HEK293 (cell line): ENCODE data around the gene FBP1.

Experiments
- KLF8 ChIP-seq: fragments of 450-650 bp; formaldehyde crosslinking; IDR thresholded peaks from 2 replicates; pipeline ENCODE4 v1.5.1; 2016; ENCODE audit warnings: missing biosample characterization, missing genetic modification characterization
- ZEB2 ChIP-seq: fragments of 450-650 bp; formaldehyde crosslinking; IDR thresholded peaks from 2 replicates; pipeline ENCODE4 v1.5.1; 2016; ENCODE audit warnings: missing biosample characterization, missing genetic modification characterization
- ZNF394 ChIP-seq: fragments of 450-650 bp; formaldehyde crosslinking; IDR thresholded peaks from 2 replicates; pipeline ENCODE4 v1.5.1; 2016; ENCODE audit warnings: missing biosample characterization, missing genetic modification characterization, mild to moderate bottlenecking, moderate library complexity, borderline replicate concordance
- ZNF416 ChIP-seq: fragments of 450-650 bp; formaldehyde crosslinking; IDR thresholded peaks from 2 replicates; pipeline ENCODE4 v1.5.1; 2016; ENCODE audit warnings: missing biosample characterization, missing genetic modification characterization
- TF ChIP-seq, protein P1 (sequence below): fragments of 450-650 bp; formaldehyde crosslinking; IDR thresholded peaks from 2 replicates; pipeline ENCODE4 v1.5.1; 2016; ENCODE audit warnings: missing biosample characterization, missing genetic modification characterization

DNA sequence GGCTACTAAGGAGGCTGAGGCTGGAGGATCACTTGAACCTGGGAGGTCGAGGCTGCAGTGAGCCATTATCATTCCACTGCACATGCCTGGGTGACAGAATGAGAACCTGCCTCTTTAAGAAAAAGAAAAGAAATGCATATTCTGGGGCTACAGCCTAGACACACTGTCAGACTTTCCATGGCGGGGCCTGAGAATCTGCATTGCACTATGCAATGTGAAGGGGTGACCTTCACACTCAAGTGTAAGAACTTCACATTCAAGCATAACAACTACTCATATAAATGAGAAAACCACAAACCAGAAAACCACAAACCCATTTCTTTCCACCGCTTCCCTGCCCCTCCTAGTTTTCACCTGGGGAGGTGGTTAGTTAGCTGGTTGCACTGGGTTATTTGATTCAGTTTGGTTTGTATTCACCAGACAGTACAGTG lies 27.7 kb downstream of the FBP1 start:
- TF ChIP-seq ZNF416 (tag by site-specific recombination) = no peak
- TF ChIP-seq KLF8 (tag by site-specific recombination) = no peak
- TF ChIP-seq ZEB2 (tag by site-specific recombination) = no peak
- TF ChIP-seq, protein P1, sequence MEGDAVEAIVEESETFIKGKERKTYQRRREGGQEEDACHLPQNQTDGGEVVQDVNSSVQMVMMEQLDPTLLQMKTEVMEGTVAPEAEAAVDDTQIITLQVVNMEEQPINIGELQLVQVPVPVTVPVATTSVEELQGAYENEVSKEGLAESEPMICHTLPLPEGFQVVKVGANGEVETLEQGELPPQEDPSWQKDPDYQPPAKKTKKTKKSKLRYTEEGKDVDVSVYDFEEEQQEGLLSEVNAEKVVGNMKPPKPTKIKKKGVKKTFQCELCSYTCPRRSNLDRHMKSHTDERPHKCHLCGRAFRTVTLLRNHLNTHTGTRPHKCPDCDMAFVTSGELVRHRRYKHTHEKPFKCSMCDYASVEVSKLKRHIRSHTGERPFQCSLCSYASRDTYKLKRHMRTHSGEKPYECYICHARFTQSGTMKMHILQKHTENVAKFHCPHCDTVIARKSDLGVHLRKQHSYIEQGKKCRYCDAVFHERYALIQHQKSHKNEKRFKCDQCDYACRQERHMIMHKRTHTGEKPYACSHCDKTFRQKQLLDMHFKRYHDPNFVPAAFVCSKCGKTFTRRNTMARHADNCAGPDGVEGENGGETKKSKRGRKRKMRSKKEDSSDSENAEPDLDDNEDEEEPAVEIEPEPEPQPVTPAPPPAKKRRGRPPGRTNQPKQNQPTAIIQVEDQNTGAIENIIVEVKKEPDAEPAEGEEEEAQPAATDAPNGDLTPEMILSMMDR (tag by site-specific recombination) = no peak
- no peak for TF ChIP-seq ZNF394 (tag by site-specific recombination)
